D721Med (cell line): ENCODE results near the gene LILRA2.

Experiments
- DNase-seq: peaks from one replicate; pipeline ENCODE4 v3.0.0; 2011; ENCODE audit warnings: low spot score; ENCODE audit not compliant: insufficient read length
- FAIRE-seq: peaks from 2 replicates; lab custom pipeline; 2011; peaks lifted over from hg19 to GRCh38; lab: Jason Lieb, UNC
- CTCF ChIP-seq: IDR thresholded peaks from 2 replicates; pipeline ENCODE4 v1.5.1; 2012; ENCODE audit warnings: mild to moderate bottlenecking, control low read depth; ENCODE audit not compliant: insufficient read depth; ENCODE audit errors: missing control alignments

The LILRA2 gene

GRCh38 chr19:54573330-54573872, at the start of gene LILRA2:
Gene LILRA2, plus strand, starts transcription at chr19:54573790. Its CDS starts 89 bp downstream, at chr19:54573879.
- TF ChIP-seq CTCF: no peak
- FAIRE-seq (no peak), DNase-seq (no peak)

GRCh38 chr19:54525636-54526035, 48.0 kb upstream of the LILRA2 start:
- no peak for DNase-seq
- FAIRE-seq: no peak
- no peak for TF ChIP-seq CTCF

GRCh38 chr19:54526972-54527371, 46.6 kb upstream of the LILRA2 start:
- FAIRE-seq: no peak
- no peak for DNase-seq
- no peak for TF ChIP-seq CTCF

GRCh38 chr19:54530866-54531265, 42.7 kb upstream of the LILRA2 start:
- DNase-seq: no peak
- FAIRE-seq: no peak
- TF ChIP-seq CTCF: no peak

- no peak for TF ChIP-seq CTCF
- no peak for FAIRE-seq
- no peak for DNase-seq
Measured at GRCh38 chr19:54532528-54532927, 41.1 kb upstream of the LILRA2 start.

- FAIRE-seq: no peak
Measured at GRCh38 chr19:54533476-54533875, 40.1 kb upstream of the LILRA2 start.

More at GRCh38 chr19:54533476-54533875, 40.1 kb upstream of the LILRA2 start:
- TF ChIP-seq CTCF: no peak
- DNase-seq: no peak
